ENCODE data around the gene SAPCD2. TPM values are rescaled to one million over a fixed set of nuclear protein-coding genes. Genes with fewer than 3 reads are reported as not detected.
"Not testable (repeated sequence)": the region's sequence is repeated elsewhere in the genome, so short reads cannot be mapped to it uniquely, and the experiment has no call there.

Gene SAPCD2, protein sequence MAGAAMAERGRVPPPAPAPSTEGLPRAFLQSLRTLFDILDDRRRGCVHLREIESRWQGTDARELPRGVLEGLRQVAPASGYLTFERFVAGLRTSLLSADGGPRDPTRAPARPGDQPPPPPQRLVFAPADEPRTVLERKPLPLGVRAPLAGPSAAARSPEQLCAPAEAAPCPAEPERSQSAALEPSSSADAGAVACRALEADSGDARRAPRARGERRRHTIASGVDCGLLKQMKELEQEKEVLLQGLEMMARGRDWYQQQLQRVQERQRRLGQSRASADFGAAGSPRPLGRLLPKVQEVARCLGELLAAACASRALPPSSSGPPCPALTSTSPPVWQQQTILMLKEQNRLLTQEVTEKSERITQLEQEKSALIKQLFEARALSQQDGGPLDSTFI
- total RNA-seq (2014; rRNA removed), result 16.1 and 17.7 TPM in 2 replicates
- 5.4 TPM for polyA plus RNA-seq (2012)

DNA sequence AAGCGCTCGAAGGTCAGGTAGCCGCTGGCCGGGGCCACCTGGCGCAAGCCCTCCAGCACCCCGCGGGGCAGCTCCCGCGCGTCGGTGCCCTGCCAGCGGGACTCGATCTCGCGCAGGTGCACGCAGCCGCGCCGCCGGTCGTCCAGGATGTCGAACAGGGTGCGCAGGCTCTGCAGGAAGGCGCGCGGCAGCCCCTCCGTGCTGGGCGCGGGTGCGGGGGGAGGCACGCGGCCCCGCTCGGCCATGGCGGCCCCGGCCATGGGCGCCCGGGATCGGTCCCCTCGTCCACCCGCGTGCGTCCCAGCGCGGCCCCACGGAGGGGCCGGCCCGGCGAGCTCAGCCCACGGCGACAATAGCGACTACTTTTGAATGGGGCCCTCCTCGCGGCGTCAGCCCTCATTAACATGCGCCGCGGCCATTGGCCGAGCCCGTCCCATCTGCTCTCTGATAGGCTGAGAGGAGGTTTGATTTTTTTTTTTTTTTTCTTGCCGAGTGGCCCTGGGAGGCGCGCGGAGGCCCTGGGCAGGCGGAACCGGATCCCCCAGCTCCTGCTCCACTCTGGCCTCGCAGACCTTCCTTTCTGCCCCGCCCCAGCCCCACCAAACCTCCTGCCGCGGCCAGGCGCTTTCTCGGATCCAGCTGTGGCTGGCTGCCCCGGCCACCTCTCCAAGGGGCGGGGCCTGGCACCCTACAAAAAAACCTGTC, at the start of gene SAPCD2:
TSS of gene SAPCD2 (minus strand) at position 357 of the 705 bp plus-strand sequence. CDS start at position 260, 97 bp downstream.
- peak; percentile 83 for DNase-seq (ENCODE audit: low read depth)

DNA sequence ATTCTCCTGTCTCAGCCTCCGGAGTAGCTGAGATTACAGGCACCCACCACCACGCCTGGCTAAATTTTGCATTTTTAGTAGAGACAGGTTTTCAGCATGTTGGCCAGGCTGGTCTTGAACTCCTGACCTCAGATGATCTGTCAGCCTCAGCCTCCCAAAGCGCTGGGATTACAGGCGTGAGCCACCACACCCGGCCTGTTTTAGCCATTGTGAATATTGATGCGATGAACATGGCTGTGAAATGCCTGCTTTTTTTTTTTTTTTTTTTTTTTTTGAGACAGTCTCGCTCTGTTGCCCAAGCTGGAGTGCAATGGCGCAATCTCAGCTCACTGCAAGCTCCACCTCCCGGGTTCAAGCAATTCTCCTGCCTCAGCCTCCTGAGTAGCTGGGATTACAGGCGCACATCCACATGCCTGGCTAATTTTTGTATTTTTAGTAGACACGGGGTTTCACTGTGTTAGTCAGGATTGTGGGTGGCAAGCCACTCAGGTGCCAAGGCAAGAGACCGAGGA, 47.8 kb upstream of the SAPCD2 start:
- DNase-seq (ENCODE audit: low read depth), result not testable (repeated sequence)

DNA sequence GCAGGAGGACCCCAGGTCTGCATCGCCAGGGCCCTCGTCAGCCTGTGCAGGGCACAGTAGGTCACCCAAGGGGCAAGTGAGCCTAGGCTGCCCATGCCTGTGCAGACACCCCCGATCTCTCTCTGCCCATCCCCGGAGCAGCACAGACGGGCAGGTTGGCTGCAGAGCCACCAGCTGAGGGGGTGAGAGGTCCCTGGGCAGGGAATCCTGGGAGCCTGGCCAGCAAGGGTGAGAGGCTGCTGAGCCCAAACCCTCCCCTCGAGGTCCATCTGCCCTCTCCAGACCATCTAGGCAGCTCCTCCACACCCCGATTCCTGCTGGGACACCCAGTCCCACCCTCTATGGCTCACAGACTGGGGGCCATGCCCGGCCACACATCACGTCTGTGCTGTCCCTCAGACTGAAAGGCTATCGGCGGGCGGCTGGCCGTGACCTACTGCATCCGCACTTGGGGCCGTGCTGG, 46.9 kb upstream of the SAPCD2 start:
- DNase-seq (ENCODE audit: low read depth), result no peak

DNA sequence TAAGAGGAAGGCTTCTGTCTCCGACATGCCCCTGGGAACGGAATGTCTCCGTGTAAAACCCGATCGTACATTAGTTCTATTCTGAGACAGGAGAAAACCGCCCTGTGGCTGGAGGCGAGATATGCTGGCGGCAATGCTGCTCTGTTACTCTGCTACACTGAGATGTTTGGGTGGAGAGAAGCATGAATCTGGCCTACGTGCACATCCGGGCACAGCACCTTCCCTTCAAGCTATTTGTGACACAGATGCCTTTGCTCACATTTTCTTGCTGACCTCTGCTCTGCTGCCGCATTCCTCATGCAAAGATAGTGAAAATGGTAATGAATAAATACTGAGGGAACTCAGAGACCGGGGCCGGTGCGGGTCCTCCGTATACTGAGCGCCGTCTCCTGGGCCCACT, 46.4 kb upstream of the SAPCD2 start:
- DNase-seq (ENCODE audit: low read depth), result no peak

DNA sequence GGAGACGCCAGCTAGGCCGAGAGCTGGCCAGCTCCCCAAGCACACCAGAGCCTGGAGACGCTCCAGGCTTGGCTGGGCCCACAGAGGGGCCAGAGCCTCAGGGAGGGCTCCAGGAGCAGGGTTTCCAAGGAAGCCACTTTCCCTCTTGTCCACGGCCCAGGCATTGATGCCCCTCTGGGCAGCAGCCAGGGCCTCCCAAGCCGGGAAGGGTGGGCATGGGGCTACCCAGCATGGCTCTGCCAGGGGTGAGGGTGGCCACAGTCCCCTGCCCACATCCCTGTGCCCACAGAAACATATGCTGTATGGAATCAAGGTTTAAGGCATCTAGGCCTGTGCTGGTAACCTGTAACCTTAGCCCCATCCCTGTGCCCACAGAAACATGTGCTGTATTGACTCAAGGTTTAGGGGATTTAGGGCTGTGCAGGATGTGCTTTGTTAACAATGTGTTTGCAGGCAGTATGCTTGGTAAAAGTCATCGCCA, 45.7 kb upstream of the SAPCD2 start:
- no peak for DNase-seq (ENCODE audit: low read depth)

DNA sequence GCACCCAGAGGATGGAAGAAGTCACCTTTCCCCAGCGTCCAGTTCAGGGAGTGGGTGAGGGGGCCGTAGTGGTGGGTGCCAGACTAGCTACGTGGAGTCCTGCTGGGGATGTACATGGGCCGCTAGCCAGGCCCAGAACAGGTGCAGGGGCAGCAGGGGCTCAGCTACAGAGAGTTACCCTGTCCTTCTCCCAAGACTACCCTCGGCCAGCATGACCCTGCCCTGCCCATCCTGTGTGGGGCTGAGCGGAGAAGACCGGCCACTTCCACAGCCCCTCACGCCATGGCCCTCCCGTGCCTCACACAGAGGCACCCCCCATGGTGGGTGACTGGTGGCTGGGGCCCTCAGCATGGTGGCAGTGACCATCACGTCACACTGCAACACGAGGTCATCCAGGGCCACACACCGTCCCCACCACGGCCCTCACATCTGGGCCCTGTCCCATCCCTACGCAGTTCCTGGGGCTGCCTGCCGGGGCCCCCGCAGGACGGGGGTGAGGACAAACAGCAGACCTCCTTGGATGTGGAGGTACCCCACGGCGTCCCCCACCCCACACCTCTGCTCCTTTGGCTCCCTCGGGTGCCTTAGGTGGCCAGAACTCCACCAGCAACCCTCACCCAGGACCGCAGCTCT, 45.2 kb upstream of the SAPCD2 start:
- no peak for DNase-seq (ENCODE audit: low read depth)

DNA sequence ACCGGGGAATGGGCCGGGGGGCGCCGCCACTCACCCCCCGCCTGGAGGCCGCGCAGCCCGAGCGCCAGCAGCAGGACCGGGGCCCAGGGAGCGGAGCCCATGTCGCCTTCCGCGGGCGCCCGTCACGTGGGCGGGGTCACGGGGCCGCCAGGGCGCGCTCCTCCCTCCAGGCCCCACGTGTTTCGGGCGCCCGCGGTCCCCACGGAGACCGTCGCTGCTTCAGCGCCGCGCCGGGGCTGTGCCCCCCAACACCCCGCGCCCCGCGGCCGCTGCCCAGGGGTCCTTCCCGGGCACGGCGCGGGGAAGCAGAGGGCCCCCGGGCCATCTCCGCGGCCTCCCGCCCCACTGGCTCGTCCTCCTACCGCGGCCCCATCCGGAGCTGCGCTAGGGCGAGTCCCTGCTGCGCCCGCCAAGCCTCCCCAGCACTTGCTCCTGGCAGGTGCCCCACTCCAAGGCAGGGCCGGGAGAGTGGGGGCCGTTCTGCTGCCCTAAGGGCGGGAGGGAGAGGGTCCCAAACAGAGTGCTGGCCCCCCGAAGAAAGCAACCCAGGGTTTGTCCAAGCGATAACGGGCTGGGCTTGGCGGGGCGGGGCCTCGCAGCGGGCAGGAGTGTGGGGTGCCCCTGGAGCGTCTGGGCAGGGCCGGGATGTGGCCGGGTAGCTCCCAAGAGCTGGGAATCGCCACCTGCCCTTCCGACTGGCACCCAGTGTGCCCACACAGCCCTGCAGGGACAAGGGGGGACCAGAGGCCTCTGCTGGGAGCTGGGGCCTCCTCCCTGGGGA, 44.4 kb upstream of the SAPCD2 start, which contains the start of gene DPP7:
TSS of gene DPP7 (minus strand) at position 121 of the 781 bp plus-strand sequence. CDS start at position 101, 20 bp downstream.
- DNase-seq (ENCODE audit: low read depth), result peak; percentile 36

DNA sequence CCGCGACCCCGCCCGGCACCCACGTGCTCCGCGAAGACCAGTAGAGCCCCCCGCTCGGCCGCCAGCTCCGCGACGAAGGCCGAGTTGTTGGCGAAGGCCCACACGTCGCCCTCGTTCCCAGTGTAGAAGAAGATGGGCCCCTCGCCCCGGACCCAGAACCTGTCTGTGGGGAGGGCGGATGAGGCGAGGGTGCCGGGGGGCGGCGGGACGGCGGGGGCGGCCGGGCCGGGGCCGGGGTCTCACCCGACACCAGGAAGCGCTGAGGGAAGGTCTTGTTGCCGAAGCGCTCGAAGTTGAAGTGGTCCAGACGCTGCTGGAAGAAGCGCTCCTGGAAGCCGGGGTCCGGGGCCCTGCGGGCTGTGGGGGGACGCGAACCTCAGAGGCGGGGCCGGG, 43.9 kb upstream of the SAPCD2 start:
- no peak for DNase-seq (ENCODE audit: low read depth)

DNA sequence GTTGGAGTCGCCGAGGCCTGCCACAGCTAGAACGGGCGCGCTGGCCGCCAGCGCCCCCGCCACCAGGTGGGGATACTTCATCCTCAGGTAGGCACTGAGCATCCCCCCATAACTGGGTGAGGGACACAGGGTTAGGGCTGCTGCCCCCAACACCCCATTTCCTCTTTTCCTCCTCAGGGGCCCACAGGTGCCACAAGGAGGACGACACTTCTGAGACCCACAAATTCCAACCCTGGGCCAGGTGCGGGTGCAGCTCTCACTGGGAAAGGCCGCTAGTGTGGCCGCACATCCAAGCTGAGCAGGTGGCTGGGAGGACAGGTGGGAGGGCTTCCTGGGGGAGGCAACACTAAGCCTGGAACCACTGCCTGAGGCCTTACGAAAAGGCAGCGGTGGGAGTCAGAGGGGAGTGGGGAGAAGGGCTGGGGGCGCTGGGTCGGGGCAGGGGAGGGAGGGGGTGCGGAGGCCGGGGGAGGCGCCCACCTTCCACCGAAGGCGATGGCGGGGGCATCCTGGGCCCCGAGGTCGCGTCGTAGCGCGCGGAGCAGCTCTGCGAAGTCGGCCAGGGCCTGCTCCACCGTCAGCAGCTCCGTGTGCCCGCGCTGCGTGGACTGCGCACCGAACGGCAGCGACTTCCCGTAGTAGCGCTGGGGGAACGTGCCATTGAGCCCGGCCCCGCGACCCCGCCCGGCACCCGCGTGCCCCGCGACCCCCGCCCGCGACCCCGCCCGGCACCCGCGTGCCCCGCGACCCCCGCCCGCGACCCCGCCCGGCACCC, 43.2 kb upstream of the SAPCD2 start:
- DNase-seq (ENCODE audit: low read depth), result no peak

DNA sequence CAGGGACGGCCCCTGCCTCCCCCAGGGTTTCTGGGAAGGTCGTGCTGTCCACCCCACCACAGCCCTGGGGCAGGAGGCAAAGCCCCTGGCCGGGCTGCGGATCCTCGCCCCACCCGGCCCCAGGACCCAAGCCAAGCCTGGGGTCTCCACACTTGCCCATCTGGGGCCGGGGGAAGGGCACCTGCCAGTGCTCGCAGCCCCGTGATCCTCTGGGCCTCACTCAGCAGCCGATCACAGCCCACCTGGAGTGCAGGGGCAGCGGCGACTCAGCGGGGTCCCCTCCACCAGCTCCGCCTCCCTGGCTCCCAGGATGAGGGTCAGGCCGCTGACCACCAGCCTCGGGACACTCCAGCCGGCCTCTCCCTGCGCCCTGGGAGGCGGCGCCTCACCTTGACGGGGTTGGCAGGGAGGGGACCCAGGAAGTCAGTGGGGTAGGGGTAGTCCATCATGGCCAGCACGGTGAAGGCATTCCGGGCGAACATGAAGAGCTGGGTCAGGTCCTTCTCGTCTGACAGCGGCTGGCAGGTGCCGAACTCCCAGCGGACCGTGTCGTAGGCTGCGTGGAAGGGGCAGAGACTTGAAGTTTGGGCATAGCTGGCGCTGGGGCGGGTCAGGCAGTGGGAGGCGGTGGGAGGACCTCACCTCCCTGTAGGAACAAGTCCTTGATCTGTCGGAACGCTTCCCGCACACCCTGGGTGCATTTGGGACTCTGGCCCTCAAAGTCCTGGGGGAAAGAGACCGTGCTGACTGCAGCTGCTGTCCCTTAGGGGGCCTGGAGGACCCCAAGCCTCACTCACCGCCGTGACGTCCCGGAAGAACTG, 42.4 kb upstream of the SAPCD2 start:
- DNase-seq (ENCODE audit: low read depth), result no peak

DNA sequence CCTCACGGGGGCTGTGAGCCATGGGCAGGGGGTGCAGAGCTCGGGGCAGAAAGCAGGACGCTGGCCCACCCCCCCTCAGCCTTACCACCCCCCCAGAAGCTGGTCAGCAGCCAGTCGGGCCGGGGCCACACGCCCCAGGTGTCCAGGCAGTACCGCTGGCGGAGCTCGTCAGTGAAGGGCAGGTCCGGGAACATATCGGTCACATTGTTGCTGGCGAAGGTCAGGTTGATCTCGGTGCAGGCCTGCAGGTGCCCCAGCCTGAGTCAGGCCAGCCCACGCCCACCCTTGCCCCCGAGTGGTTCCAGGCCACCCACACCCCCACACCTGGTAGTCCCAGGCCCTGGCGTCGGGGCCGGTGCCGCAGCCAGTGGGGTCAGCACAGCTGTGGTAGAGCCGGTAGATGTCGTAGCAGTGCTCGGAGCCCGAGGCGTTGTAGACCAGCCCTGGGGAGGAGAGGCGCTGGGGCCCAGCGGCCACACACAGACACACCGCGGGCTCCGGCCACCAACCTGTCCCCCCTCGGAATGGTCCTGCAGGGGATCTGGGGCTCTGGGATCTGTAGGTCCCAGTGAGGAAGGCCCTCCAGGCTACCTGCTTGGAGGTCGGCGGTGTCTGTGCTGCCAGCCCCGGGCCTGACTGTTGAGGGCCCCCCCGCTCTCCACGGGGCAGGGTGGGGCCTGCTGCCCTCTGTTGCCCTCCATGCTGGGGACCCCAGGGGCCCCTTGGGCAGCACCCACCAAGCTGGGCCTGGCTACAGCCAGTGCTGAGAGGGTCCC, 41.6 kb upstream of the SAPCD2 start:
- DNase-seq (ENCODE audit: low read depth), result no peak

DNA sequence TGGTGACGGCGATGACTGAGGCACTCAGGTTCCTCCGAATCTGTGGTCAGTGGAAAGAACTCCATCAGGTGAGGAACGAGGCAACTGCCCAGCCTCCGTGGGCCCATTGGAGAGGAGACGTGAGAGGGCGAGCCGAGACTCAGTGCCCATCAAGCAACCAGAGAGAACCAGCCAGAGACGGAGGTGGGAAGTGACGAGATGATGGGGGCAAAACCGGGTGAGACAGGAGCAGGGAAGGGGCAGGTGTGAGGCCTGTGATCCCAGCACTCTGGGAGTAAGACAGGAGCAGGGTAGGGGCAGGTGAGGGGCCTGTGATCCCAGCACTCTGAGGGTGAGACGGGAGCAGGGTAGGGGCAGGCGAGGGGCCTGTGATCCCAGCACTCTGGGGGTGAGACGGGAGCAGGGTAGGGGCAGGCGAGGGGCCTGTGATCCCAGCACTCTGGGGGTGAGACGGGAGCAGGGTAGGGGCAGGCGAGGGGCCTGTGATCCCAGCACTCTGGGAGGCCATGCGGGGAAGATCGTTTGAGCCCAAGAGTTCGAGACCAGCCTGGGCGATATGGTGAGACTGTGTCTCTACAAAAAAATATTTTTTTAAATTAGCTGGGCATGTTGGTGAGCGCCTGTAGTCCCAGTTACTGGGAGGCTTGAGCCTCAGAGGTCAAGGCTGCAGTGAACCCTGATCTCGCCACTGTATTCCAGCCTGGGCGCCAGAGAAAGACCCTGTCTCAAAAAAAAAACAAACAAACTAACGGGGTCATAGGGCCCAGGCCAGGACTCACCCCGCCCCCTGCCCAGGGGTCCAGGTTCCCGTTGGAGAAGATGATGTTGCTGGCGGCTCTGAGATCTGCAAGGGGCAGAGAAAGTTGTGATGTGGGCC, 40.8 kb upstream of the SAPCD2 start:
- no peak for DNase-seq (ENCODE audit: low read depth)

DNA sequence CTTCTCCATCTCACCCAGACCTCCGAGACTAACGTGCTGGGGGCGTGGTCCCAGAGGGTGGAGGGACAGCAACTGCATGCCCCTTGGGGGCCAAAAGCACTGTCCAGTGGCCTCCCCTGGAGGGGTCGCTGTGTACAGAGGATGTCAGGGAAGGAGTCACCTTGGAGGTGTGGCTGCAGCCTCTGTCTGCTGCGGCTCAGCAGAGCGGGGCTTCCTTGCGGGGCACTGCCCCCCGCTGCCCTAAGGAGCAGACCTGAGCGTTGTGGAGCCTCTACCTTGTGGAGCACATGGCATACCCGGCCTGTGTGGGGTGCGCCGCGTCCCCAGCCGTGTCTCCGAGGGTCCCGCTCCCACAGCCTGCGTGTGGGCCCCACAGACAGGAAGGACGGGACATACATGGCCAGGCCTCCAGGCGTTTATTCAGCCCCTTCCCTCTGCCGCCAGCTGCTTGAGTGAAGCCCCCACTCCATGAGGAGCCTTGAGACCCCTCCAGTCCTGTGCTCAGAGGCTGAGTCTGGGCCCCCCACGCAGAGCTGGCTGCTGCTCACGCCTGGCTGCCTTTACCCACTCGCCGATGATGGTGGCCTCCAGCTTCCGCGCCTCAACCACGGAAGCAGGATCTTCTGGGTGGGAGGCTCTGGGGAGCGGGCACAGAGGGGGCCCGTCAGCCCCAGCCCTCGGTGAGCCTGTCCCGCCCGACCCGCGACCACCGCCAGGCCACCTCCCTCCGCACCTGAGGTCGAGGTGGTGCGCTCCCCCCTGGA, 40.0 kb upstream of the SAPCD2 start:
- no peak for DNase-seq (ENCODE audit: low read depth)

DNA sequence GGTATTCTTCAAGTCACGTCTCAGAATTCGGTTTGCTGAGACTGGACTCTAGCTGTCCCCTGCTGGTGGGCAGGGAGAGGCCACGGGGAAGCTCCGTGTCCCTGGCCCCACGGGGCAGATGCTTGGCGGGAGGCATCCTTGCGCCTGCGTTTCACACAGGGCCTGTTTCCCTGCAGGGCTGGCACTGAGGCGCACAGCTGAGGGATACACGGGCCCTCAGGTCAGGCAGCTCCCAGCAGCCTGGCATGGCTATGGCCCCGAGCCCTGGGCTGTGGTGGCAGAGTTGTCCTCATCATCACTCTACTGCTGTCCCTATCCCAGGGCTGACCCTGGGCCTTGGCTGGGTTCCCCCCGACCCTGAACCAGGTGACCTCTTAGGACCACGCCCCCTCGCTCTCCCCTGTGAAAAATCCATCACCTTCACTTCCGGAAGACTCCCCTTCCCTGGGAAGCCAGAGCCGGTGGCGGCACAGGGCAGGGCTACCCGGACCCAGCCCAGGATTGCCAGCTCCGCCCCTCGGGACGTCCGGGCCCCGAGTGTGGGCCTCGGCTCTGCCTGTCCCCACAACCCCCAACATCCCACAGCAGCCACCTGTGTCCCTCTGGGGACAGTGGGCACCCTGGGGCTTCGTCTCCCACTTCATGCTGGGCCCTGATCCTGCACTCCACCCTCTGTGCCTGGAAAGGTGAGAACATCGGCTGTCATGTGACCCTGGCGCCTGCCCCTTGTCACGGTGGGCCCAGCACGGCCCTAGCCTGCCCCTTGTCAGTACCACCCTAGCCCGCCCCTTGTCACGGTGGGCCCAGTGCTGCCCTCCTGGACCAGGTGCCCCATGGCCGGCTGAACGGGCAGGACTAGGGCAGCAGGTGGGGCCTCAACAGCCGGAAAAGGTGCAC, 39.1 kb upstream of the SAPCD2 start:
- no peak for DNase-seq (ENCODE audit: low read depth)

DNA sequence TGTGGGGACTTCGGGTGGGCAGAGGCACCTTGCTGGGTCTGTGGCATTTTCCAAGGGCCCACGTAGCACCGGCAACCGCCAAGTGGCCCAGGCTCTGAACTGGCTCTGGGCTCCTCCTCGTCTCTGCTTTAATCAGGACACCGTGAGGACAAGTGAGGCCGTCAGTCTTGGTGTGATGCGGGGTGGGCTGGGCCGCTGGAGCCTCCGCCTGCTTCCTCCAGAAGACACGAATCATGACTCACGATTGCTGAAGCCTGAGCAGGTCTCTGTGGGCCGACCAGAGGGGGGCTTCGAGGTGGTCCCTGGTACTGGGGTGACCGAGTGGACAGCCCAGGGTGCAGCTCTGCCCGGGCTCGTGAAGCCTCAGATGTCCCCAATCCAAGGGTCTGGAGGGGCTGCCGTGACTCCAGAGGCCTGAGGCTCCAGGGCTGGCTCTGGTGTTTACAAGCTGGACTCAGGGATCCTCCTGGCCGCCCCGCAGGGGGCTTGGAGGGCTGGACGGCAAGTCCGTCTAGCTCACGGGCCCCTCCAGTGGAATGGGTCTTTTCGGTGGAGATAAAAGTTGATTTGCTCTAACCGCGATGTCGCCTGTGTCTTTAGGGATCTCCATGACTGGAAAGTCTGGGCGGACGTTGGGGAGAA, 38.4 kb upstream of the SAPCD2 start:
- no peak for DNase-seq (ENCODE audit: low read depth)
